NCI-H1930 (cell line): Measurements from ENCODE around the gene HIGD1C.
"Not testable (repeated sequence)": the region's sequence is repeated elsewhere in the genome, so short reads cannot be mapped to it uniquely, and the experiment has no call there.

Experiments used
- DNase-seq, 2 experiments: peaks; one replicate each; lab custom pipeline; 2025; lab: John Stamatoyannopoulos, UW

The HIGD1C gene

DNA sequence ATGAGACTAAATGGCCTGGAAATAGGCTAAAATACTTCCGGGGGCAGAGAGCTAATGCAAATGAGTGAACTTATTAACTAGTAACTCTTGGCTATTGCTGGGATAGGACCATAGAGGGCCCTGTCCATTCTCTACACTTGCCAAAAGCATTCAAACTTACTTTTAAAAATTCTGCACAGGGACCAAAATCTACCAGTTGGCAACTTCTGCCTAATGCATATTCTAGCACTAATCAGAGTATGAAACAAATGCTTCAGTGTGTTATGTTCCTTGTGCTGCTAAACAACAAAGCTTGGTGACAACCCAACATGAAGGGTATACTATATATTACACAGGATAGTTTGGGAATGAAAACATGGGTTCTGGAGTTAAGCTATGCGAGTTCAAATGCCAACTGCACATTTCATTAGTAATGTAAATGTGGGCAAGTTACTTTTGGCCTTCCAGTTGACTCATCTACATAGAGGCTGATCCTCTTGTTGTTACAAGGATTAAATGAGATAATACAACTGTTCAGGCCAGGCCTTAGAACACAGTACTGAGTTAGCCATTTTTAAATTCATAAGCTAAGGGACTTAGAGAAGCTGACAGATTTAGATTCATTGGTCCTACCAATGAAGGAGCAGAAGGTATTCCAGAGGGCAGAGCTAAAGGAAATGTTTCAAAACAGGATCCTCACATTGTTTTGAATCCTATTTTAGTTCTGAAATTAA, 32.4 kb downstream of the HIGD1C start:
- no peak for DNase-seq

DNA sequence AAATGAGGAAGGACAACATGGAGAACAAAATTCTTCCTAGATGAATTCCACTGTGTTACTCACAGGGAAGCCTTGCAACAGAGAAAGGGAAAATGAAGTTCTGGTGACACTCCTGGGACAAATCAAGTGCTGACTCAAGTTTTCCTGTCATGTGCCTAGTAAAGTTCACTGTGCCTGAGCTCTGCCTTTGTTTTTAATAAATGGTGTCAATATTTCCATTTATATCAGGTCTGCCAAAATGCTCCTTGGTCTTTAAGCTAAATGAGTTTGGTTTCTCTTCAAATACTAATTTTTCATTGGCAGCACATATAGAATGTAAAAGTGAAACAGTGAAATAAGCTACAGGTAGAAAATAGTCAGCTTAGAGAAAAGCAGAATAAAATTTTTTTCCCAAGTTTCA, 33.0 kb downstream of the HIGD1C start:
- no peak for DNase-seq

DNA sequence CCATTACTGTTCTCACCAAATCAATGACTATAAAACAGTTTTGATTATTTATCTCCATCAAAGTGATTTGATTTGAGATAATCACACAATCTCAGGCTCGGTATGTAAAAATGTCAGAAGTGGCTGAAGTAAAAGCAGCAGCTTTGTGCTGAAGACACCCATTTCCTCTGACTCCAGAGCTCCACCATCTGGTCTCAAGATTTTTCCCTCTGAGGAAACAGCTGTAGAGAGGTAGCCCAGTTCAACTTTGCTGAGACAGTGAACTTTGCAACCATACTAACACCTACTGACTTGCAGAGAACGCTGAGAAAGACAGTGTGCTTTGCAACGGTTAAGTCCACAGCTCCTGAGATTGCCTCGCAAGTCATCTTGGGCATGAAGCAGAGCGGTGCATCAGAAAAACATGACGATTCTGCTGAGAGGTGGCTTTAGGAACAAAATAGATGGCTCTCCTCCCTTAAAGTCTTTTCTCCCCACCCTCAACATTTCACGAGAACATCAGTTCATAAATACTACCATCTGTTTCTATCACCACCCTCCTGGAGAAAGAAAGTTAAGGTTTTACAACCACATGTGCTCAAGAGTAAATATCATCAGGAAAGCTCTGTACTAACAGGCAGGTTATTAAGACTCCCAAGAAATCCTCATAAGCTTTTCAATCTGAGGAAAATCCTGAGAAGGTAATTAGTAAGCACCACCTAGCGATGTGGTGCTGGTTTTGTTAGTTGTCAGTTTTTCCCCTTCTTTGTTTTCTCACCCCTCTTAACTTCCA, 34.8 kb downstream of the HIGD1C start:
- DNase-seq: no peak

DNA sequence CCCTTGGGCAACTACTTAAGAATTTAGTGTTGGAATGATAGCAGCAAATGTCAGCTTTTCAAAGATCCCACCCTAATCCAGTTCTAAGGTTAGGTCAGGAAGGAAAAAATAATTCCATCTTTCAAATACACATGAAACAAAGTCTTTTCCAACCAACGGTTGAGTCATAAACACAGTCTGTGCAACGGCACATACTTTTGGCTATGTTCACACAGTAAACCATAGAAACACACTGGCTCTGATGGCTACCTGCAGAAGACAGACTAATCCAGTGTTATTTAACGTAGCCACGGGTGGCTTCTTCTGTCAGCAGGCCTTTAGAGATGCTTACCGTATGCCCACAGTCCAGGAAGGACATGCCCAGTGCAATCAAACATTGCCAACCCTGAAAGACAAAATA, 35.7 kb downstream of the HIGD1C start:
- DNase-seq: no peak

DNA sequence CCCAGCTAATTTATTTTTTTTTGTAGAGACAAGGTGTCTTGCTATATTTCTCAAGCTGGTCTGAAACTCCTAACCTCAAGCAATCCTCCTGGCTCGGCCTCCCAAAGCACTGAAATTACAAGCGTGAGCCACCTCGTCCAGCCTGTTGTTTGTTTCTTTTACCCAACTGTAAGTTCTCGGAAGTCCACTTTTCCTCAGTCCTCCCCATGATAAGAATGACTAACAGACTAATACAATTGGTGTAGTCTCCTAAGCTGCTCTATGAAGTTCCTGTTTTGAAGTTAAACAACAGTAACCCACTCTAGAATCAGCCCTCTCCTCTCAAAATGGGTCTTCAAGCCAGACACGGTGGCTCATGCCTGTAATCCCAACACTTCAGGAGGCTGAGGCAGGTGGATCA, 36.5 kb downstream of the HIGD1C start:
- DNase-seq: no peak

DNA sequence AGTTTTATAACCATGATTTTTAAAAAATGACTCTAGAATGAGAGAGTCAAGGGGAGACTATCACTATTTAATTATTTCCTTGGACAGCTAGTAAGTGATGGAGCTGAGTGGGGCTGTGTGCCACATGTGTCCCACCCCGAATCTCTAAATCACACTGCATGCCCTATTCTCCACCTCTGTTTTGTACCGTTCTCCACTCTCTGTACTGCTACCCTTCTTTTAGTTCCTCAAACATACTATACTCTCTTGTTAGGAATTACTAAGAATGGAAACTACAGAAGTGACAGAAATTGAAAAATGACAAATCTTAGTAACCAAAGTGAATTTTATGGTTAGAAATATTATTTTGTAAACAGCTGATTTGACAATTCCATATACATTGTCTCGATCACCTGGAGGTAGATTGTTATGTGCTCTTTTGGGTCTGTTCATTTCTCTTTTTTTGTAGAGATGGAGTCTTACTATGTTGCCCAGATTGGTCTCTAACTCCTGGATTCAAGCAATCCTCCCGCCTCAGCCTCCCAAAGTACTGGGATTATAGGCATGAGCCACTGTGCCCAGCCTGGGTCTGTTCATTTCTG, 37.9 kb downstream of the HIGD1C start:
- no peak for DNase-seq

DNA sequence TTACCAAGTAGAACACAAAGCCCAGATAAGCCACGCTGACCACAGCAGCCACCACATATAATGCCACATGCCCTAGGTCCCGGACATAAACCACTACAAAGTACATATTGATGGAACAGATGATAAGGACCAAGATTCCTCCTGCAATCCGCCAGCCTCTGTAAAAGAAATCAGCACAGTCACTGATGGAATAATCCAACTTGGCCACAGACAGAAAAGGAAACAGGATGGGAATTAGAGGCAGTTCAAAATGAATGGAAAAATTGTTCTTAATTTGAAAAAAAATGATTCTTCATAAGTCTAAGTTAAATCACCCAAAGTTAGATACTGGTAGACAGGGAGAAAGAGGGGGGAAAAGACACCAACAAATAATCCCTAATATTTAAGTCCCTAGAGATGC, 38.4 kb downstream of the HIGD1C start:
- no peak for DNase-seq

DNA sequence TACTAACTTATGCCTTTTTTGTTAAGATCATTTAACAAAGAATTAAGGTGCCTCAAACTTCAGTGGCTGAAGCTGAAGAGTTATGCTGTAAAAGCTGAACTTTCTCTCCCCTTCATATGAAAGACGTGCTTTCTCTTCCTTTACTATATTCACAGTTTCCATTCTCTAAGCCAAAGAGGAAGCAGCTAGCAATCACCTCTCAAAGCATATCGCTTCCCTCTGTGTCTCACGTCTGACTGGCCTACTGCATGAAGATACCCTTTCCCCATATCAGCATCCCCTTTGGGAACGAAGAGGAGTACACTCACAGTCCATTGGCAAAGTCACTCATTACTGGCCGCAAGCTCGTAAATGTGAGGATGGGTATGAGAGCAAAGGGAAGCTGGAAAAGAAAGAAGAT, 38.9 kb downstream of the HIGD1C start:
- DNase-seq: no peak

DNA sequence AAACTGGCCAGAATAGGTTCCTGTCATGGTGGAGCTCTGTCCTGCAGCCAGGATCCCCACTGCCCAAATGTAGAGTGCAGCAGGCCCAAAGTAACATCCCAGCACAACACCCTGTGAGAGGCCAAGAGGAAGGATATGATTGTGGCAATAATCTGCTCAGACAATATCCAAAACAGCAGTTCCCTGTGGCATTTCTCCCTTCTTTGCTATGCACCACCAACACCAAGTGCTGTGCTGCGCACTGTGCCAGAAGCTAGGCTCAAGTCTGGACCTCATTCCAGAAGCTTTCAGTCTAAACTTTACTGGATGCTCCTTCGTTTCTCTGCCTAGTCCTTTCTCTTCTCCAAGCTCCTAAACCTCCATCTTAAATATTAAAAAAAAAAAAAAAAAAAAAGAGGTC, 40.5 kb downstream of the HIGD1C start:
- no peak for DNase-seq

DNA sequence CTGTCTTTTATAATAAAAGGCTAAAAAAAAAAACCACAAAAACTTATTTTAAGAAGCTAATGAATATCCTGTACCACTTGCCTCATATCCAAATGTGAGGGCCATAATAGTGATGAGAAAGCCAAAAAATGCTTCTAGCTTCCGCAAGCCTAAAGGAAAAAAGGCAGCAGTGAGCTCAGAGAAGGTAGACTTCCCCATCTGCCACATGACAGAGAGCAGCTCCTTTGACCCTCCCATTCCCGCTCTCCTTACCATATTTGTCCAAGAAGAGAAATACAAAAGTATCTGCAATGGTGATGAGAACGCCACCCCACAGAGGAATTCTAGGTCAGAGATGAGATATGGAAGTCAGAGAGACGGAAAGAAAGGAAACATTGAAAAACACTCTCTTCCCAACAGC, 46.7 kb downstream of the HIGD1C start:
- no peak for DNase-seq

DNA sequence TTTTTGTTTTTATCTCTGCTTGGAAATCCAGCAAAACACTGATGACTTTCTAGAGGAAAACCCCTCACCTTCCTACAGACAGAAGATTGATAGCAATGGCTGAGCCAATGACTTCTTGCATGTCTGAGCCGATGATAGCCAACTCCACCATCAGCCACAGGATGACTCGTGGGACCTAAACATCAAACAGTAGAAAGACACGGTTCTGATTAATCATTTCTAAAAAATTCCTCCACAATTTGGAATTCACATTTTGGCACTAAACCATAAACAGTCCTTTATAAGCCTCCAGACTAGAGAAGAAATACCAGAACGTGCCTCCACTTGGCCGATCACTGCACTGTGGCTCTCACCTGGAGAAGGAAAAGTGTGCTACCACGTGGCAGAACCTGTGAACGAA, 47.9 kb downstream of the HIGD1C start:
- no peak for DNase-seq

DNA sequence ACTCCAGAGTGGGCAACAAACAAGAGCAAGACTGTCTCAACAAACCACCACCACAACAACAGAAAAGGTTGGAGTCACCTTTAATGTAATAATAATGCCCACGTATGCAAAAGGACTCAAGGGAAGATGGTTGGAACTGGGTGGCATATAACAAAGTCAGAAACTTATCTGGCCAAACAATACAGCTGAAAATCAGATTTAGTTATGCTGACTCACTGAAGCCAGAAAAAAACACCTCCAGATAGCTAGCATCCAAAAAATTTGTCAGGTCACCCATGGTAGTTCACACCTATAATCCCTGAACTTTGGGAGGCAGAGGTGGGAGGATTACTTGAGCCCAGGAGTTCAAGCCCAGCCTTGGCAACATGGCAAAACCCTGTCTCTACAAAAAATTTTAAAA, 49.5 kb downstream of the HIGD1C start:
- DNase-seq: no peak

DNA sequence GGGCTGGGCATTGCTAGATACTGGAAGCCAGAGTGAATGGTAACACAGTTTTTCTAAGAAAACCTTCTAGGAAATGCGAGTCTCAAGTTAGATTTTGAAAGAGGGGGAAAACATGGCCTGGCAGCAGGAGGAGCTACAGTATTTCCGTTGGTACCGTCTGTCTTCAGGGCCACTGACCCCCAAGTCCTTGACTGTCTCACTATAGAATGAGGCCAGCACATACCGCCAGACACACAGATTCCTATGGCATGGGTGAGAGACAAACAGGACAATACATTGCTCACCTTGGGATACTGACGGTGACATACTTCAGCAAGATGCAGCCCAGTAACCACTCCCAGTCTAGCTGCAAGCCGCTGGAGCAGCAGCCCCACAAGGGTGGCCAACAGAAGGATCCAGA, 52.2 kb downstream of the HIGD1C start:
- no peak for DNase-seq

DNA sequence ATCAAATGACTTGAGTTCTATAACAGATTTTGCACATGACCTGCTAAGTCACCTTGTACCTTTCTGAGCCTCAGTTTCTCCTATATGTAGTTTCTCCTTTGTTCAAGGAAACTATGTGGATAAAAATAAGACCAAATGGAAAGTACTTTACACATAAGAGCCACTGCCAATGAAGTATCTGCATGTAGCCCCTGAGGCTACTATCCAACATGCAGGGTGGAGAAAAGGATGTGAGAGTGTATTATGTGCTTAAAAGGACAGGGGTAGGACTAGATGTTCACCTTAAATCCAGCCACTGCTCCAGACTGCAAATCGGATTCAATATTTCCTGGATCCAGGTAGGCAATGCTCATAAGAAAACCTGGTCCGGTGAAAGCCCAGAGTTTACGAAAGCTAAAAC, 52.7 kb downstream of the HIGD1C start:
- no peak for DNase-seq

DNA sequence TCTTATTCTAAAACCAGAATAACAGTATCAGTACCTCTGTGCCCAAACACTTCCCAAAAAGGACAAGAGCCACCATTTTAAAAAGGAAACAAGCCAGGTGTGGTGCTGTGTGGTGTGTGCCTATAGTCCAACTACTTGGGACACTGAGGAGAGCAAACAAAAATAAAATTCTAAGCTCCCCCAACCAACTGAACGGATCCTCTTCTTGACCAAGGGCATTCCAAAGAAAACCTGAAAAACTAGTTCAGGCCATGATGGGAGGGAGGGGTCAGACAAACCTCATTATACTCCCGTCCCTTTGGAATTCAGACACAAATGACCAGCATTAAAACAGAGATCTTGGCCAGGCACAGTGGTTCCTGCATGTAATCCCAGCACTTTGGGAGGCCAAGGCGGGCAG, 53.3 kb downstream of the HIGD1C start:
- DNase-seq: no peak

DNA sequence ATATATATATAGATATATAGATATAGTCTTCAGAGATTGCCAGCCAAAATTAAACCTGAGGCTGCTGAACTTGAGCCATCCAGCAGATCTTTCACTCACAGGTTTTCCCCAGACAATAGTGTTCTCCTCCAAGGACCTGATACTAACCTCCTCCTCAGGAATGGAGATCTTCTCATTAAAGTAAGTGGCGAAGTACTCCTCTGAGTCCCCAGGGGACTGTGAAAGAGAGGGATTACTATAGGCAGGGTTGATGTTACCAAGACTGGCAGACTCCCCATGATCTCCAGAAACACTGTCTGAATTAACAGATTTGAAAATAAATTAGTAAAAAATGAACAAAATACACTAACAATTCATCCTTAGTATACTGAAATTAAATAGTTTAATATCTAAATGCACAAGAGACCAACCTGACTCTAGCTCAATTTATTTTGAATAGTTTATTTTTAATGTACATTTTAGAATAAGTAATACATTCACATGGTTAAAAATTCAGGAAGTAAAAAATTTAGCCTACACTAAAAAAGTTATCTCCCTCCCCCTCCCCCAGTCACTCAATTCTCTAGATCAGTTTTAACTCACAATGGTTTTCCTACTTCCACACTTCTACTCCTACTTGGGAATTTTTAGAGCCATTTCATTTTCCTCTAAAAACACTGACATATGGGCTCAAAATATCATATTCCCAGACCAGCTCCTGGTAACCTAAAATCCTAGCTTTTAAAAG, 56.1 kb downstream of the HIGD1C start:
- no peak for DNase-seq

DNA sequence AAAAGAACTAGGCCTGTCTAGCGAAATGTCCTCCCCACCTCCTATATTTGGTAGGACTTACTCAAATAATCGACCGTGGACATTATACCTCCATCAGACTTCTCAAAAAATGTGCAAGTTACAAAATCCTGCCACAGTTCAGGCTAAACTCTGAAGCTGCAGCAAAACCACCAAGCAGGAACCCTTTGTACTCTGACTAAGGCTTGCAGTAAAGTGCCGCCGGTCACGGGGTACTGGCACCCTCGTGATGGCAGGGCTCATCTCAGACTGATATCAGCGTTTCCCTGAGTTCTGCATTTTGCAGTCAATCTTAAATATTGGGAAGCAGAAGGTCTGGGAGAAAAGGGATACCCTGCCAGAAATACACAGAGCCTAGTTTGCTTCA, 56.7 kb downstream of the HIGD1C start:
- DNase-seq: no peak

DNA sequence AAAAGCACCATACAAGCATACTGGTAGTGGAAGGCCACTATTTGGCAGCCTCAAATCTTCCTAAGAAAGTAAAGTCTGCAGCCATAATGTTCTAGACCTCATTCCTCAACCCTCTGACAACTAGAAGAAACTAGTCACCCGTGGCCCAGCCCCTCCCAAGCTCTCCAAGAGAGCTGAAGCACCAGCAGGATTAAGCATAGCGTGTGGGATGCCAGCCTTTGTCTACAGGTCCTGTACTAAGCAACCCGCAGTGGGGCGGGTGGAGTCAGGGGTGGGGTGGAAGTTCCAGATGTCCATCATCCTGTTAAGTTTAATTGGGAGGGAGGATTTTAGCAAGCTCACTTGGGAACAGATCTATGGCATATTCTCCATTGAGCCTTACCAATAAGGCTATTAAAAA, 59.6 kb downstream of the HIGD1C start:
- DNase-seq: no peak

DNA sequence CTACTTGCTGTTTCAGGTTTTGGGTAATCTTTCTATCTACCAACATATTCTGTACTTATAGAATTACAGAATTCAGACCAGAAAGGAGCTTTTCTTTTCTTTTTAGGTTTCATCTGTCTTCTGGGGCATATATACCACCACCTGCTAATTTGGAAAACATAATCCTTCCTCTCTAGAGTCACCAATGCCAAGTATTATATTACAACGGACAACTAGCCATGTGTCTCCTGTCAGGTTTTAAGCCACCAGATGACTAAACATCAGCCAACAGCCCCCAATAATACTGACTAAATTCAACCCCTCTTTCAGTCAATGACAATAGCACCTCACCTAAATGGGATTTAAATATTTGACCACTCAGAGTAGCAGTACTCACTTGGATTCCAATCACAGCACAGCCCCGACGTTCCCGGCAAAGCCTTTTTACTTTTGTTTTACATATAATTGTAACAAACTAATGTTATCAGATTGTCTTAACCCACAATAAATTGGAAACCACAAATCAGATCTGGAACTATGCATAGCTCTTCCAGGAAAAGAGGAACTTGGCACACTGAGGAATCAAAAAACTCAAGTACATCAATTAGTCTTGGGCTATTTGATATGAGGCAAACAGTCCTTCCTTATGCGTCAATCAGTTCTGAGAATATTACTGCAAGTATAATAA, 60.4 kb downstream of the HIGD1C start:
- DNase-seq: no peak

DNA sequence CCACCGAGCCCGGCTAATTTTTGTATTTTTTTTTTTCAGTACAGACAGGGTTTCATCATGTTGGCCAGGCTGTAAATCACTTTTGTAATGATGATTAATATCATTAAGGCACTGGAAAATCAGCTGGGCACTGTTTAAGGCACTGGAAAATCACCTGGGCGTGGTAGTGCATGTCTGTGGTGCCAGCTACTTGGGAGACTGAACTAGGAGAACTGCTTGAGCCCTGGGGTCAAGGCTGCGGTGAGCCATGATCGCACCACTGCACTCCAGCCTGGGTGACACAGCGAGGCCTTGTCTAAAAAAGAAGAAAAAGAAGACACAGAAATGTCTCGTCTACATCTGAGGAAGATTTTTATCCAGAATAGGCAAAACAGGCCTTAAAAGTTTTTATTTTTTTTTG, 61.1 kb downstream of the HIGD1C start:
- DNase-seq: no peak

DNA sequence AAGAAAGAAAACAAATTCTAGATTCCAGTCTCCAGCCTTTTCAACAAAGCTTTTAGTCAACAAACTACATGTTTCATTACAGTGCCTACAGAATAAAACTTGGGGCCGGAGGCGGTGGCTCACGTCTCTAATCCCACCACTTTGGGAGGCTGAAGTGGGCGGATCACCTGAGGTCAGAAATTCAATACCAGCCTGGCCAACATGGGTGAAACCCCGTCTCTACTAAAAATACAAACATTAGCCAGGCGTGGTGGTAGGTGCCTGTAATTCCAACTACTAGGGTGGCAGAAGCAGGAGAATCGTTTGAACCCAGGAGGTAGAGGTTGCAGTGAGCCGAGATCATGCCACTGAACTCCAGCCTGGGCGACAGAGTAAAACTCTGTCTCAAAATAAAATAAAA, 62.1 kb downstream of the HIGD1C start:
- not testable (repeated sequence) for DNase-seq

DNA sequence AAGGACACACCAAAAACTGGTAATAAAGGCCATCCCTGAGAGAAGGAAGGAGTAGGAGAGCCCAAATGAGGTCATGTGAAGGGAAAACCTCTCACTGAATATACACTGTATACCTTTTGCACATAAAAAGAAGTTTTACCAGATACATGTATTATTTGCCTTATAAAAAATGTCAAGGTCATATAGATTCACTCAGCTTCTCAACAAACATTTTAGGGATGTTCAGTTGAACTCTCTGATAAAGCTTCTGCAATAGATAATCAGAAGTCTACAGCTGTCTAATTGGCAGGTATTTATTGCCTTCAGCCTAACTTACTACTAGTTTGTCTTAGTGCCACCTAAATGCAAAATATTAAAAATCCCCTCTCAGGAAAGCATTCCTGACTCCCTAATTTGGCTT, 65.1 kb downstream of the HIGD1C start:
- DNase-seq: no peak
